Stimulated activated CD8-positive, alpha-beta memory T cell treated with anti-CD3 and anti-CD28 coated beads, Interleukin-7, amount 100 ng/mL, for 24 hours (primary cell): ENCODE data around the gene HPSE2.
"Not testable (repeated sequence)": the region's sequence is repeated elsewhere in the genome, so short reads cannot be mapped to it uniquely, and the experiment has no call there.

ENCODE experiments used
- DNase-seq: peaks from one replicate; pipeline ENCODE4 v3.0.0-alpha.2; 2020; ENCODE audit warnings: low read depth

HPSE2 gene

GRCh38 chr10:99161165-99161564 lies 74.5 kb downstream of the HPSE2 start:
- no peak for DNase-seq

GRCh38 chr10:99143651-99144050 lies 92.0 kb downstream of the HPSE2 start:
- DNase-seq = no peak

- DNase-seq = no peak
Measured at GRCh38 chr10:99143011-99143410, 92.6 kb downstream of the HPSE2 start.

GRCh38 chr10:99132897-99133296 lies 102.8 kb downstream of the HPSE2 start:
- not testable (repeated sequence) for DNase-seq

- no peak for DNase-seq
Measured at GRCh38 chr10:99125879-99126278, 109.8 kb downstream of the HPSE2 start.

GRCh38 chr10:99124376-99124775 lies 111.3 kb downstream of the HPSE2 start:
- DNase-seq = no peak

- no peak for DNase-seq
Measured at GRCh38 chr10:99123851-99124250, 111.8 kb downstream of the HPSE2 start.

GRCh38 chr10:99123336-99123735 lies 112.3 kb downstream of the HPSE2 start:
- no peak for DNase-seq

- DNase-seq = no peak
Measured at GRCh38 chr10:99119258-99119748, 116.3 kb downstream of the HPSE2 start.

GRCh38 chr10:99115703-99116102 lies 119.9 kb downstream of the HPSE2 start:
- DNase-seq = no peak

GRCh38 chr10:99085358-99085757 lies 150.3 kb downstream of the HPSE2 start:
- no peak for DNase-seq

- DNase-seq = no peak
Measured at GRCh38 chr10:99084161-99084560, 151.5 kb downstream of the HPSE2 start.

- no peak for DNase-seq
Measured at GRCh38 chr10:99080275-99080945, 155.2 kb downstream of the HPSE2 start.

GRCh38 chr10:99062591-99062990 lies 173.1 kb downstream of the HPSE2 start:
- DNase-seq = no peak

GRCh38 chr10:99058762-99059161 lies 176.9 kb downstream of the HPSE2 start:
- no peak for DNase-seq

- no peak for DNase-seq
Measured at GRCh38 chr10:99057936-99058690, 177.5 kb downstream of the HPSE2 start.

GRCh38 chr10:99045671-99046070 lies 190.0 kb downstream of the HPSE2 start:
- DNase-seq = no peak

GRCh38 chr10:99042051-99042771 lies 193.4 kb downstream of the HPSE2 start:
- no peak for DNase-seq

GRCh38 chr10:99041468-99041867 lies 194.2 kb downstream of the HPSE2 start:
- DNase-seq = no peak

- DNase-seq = no peak
Measured at GRCh38 chr10:99013885-99014284, 221.8 kb downstream of the HPSE2 start.

GRCh38 chr10:99010286-99010685 lies 225.4 kb downstream of the HPSE2 start:
- no peak for DNase-seq

- no peak for DNase-seq
Measured at GRCh38 chr10:99008054-99008453, 227.6 kb downstream of the HPSE2 start.

GRCh38 chr10:99007457-99007856 lies 228.2 kb downstream of the HPSE2 start:
- DNase-seq = no peak
